Globus pallidus (tissue), 1 donor: ENCODE data around the gene TSPAN3.

ENCODE experiments used
- DNase-seq: peaks from one replicate; pipeline ENCODE4 v3.0.0-alpha.2; 2015; ENCODE audit warnings: low spot score

Gene TSPAN3

DNA sequence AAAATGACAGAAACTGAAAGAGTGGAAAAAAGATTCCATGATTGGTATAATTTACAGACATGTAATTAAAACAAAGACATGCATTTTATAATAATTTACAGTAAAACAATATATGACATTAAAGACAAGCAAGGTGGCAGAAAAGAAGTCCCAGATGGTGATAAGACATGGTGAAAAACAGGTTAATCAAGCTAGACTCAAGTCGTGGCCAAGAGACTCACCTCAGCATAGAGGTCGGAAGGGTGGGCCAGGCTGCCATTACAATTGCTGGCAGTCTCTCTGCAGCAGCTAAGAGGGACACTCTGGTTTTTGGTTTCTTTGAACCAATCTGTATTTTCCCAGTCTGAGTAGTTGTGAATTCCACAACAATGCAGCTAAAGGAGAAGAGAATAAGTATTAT lies 18.4 kb downstream of the TSPAN3 start:
- DNase-seq: no peak

DNA sequence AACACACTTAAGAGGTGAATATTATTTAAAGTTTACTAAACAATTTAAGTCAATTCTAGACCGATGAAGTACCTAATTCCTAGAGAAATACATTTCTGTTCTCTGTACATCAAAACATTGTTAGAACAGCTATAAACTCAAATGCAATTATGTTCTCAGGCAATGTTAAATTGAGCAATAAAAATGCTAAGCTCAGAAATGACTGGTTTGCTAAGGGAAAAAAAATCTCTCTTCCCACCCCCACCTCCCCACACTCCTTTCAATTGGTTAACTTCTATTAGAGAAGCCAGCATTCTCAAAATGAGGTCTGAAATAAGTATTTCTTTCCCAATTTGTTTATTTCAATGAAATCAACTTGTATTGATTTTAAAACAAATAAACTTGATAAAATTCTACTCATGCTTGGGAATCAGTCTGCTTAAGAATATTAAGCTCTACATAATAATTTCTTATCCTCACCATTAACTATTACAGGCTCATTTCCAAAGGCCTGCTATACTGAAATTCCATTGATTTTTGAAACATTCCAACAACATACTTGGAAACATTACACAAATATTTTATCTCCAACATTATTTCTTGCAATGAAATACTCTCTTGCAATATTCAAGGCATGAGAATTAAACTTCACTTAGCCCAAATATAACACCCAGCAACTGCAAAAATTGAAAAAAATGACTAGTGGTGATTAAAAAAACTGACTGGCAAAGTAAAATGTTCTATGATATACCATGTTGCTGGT lies 22.6 kb downstream of the TSPAN3 start:
- no peak for DNase-seq

GRCh38 chr15:77046704-77047412 lies 24.1 kb downstream of the TSPAN3 start:
- no peak for DNase-seq

- DNase-seq: no peak
These were observed 24.9 kb downstream of the TSPAN3 start for GRCh38 chr15:77045985-77046384.

DNA sequence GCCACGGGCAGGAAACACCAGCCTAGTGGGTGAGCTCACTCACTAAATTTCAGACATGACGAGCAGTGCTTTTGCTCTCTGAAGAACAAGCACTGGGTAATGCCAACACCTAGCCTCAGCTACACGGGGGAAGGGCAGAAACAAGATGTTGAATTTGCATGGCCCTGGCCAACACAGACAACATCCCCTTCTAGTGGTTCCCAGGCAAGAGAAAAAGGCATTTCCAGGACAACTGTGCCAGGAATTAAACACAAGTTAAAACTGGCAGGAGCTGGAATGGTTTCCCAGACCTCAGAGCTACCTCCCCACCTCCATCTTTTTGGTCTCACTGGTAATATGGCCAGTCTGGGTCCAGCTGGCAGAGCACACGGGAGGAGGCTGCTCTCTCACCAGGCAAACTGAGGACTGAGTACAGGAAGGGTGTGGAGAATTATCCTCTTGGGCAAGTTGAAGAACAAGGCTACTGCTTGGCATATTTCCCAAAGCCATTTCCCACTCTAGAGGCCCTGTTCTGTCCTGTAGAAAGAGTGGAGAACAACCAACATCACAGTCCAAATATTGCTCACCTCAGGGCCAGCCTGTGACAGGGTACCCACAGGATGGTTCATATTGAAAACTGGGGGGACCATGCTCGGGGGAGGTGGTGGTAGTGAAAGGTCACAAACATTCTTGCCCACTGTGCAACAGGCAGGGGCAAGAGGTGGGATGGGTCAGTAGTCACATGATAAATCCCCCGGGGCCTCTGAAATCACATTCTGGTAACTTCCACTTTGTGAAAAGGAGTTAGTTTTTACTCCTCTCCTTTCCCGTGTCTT lies 26.5 kb downstream of the TSPAN3 start:
- DNase-seq: peak; percentile 38

GRCh38 chr15:77042955-77043920 lies 27.7 kb downstream of the TSPAN3 start:
- DNase-seq: no peak

GRCh38 chr15:77042245-77042919 lies 28.5 kb downstream of the TSPAN3 start:
- DNase-seq: no peak

DNA sequence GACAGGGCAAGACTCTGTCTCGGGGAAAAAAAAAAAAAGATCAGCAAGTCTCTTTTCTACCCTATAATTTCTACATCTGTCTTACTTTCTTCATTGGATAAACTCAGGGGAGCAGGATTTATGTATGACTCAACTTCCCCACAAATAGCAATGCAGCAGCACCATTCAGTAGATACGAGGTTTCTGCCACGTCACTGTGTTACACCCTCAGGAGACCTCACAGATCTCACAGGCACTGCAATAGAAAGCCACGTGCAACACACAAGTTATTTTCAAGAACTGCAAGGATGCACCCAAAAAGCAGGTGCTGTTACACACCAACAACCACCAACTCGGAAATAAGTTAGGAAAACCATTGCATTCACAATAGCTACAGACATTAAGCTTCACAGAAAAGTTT lies 30.2 kb downstream of the TSPAN3 start:
- no peak for DNase-seq

DNA sequence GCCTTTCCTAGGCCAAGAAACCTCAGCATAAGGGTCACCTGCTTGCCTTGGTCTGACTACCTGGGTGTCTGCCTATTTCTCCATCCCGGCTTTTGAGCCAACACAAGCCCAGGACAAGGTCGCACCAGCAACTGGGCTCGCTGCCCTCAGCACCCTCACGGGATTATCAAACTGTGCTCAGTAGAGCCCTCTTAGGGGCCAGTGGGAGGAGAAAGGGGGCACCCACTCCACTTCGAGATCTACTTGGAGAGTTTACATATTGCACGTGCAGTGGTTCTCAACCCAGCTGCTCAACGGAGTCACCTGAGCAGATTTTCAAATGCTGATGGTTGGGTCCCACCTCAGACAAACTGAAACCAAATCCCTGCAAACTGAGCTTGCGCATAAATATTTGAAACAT lies 31.1 kb downstream of the TSPAN3 start:
- DNase-seq: no peak

DNA sequence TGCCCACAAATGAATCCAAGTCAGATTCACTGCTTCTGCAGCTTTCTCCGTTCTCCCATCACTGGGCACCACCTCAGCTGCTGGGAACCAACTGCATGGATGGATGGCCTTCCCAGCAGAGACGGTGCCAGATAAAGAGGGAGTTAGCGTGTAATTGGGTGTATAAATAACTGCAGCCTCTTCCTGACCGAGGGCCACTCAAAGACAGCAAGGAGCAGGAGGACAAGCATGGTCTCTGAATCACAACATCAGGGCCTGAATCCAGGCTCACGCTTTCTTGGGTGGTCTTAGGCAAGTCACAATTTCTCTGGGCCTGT lies 31.7 kb downstream of the TSPAN3 start:
- no peak for DNase-seq

- no peak for DNase-seq
These were observed 32.3 kb downstream of the TSPAN3 start for GRCh38 chr15:77038312-77039216.

DNA sequence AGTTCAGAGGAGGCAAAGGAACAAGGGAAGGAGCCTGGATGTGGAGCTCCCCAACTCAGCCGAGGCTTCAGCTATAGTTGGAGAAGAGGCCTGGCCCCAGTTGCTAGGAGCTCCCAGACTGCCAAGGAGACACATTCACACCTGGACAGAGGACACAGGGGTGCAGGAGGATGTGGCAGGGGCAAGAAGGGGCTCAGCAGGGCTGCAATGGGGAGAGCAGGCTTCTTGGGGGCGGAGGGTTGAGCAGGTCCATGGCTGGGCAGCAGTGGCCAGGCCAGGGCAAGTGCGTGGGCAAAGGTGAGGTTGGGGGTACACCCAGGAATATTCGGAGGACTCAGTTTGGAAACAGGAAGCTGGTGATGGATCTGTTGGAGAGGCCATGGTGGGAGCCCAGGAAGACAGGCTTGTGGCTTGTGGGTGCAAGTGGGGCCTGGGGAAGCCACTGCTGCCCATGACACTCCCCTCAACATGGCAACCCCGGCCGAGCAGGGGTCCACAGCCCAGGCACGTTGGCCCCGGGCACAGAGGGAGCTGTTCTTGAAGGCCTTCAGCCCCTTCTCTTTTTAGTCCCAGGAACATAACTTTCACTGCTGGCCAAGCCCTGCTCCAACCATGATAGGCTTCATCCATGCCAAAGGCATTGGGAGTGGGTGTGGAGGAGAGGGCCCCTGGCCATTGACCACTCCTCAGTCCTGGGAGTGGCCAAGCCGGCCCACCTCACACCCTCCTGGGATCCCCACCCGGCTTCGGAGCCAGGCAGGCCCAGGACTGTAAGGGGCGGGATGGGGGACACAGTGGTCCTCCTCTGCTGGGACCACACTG lies 33.3 kb downstream of the TSPAN3 start:
- no peak for DNase-seq

DNA sequence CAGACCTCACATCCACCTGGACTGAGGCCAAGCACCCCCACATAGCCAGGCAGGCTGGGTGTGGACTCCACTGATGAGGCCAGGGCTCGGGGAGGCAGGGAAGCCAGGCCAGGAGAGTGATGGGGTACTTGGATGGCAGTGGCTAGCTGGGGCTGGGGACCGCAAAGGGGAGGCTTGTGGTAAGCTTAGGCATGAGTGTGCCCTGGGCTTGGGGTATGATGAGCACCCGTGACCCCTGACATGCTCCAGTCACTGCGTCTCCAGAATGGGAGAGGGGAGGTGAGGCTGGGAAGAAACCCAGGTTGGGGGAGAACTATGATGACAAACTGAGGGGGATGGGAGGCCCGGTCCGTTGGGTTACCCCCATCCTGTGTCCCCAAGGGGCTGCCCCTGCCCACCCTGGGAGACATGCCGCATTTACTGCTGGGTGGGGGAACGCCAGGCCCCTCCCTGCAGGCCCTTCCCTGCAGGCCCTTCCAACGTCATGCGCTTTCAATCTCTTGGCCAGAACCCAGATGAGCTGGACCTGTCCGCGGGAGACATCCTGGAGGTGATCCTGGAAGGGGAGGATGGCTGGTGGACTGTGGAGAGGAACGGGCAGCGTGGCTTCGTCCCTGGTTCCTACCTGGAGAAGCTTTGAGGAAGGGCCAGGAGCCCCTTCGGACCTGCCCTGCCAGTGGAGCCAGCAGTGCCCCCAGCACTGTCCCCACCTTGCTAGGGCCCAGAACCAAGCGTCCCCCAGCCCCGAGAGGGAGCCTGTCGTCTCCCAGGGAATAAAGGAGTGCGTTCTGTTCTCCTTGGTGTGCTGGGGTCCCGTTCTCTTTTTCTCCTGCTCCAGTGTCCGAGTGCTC lies 34.1 kb downstream of the TSPAN3 start:
- no peak for DNase-seq

DNA sequence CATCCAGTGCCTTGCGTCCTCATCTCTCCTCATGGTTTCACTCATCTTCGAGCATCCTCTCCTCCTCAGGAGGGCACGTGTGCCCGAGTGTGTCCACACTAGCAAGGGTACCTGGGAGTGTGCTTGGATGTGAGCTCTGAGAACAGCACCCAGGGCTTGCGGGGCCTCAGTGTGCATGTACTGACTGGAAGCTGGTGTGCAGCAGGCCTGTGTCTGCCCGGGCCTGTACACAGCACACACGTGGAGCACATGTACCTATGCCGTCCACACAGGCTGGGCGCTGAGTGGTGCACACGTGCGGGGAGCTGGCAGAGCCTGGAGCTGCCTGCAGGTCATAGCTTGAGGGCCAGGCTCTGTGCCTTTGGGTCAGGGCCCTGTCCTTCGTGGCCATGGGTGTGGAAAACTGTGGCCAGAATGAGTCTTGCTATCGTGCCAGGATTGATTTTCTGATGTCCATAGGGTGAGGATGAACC lies 34.9 kb downstream of the TSPAN3 start:
- DNase-seq: no peak

DNA sequence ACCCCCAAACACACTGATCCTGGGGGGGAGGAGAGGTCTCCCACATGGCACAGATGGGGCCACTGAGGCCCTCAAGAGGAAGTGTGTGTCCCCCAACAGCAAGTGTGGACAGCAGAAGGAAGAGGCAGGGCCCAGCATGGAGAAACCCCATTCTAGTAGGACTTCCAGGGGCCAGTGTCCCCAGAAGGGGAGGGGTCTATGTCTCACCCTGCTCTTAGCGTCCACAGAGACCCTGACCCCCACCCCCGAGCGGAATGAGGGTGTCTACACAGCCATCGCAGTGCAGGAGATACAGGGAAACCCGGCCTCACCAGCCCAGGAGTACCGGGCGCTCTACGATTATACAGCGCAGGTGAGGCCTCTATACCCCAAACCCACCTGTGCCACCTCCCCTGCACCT lies 35.3 kb downstream of the TSPAN3 start:
- no peak for DNase-seq

DNA sequence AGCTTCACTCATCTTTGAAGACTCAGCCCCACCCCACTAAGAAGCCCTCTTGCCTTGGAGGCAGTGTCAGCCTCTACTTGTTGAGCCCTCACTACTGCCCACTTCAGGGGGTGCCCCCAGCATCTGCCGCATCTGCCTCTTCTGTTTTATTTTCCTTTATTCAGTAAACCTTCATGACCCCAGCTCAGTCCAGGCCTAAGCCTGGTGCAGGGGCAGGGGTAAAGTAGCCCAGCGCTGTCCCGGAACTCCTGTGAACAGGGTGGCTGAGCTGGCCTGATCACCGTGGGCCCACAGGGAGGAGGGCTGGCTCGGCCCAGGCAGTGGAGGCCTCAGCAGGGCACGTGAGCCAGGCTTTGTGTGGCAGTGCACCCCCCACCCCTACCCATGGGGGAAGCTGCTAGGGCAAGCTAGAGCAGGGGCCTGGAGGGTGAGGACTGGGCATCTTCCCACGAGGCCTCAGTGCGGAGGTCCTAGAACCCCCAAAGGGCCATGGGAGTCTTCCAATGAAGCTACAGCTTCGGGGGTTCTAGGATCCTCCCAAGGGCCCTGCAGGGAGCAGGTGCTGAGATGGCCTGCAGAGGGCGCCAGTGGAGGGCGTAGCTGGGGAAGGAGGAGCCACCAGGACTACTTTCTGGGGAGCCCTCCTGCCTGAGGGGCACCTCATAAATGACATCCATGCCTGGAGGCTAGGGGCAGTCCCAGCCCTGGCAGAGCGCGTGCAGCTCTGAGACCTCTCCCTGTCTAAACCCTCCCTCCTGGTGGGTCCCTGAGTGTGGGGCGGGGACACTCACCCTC lies 36.0 kb downstream of the TSPAN3 start:
- DNase-seq: no peak
